Measurements from ENCODE around the gene FOXC2.
A peak's percentile ranks its signal among the peaks of the same experiment; 100 is the strongest.

FOXC2 gene

GRCh38 chr16:86563469-86564345 is 2.9 kb upstream of the FOXC2 start:
- TF ChIP-seq CTCF (IDR thresholded peaks at IDR 0.05; ENCODE audit: borderline replicate concordance, insufficient read depth, low read depth, low read length), result peak; percentile 97
- no peak overlapping the region for H3K4me3 ChIP-seq (ENCODE audit: low read depth, low read length)

- H3K4me3 ChIP-seq (ENCODE audit: low read depth, low read length), result no peak overlapping the region
- TF ChIP-seq CTCF (IDR thresholded peaks at IDR 0.05; ENCODE audit: borderline replicate concordance, insufficient read depth, low read depth, low read length), result no peak
Observed at GRCh38 chr16:86565181-86565631, 1.4 kb upstream of the FOXC2 start.

- TF ChIP-seq CTCF (IDR thresholded peaks at IDR 0.05; ENCODE audit: borderline replicate concordance, insufficient read depth, low read depth, low read length), result no peak
- H3K4me3 ChIP-seq (ENCODE audit: low read depth, low read length), result no peak overlapping the region
Observed at GRCh38 chr16:86565644-86566511, 751 bp upstream of the FOXC2 start.

- TF ChIP-seq CTCF (IDR thresholded peaks at IDR 0.05; ENCODE audit: borderline replicate concordance, insufficient read depth, low read depth, low read length), result no peak
- H3K4me3 ChIP-seq (ENCODE audit: low read depth, low read length), result no peak overlapping the region
Observed at GRCh38 chr16:86566966-86567700, 504 bp downstream of the FOXC2 start.

- H3K4me3 ChIP-seq (ENCODE audit: low read depth, low read length), result no peak overlapping the region
Observed at GRCh38 chr16:86567701-86568581, 1.3 kb downstream of the FOXC2 start.

More at GRCh38 chr16:86567701-86568581, 1.3 kb downstream of the FOXC2 start:
- no peak for TF ChIP-seq CTCF (IDR thresholded peaks at IDR 0.05; ENCODE audit: borderline replicate concordance, insufficient read depth, low read depth, low read length)
